BJ (cell line): ENCODE results near the gene MKKS. TPM values are rescaled to one million over a fixed set of nuclear protein-coding genes. Genes with fewer than 3 reads are reported as not detected.

ENCODE experiments used
- CTCF ChIA-PET: fragments of 350-600 bp; formaldehyde crosslinking; extraction: SDS; loops from one replicate; lab custom pipeline; 2021; ENCODE audit warnings: antibody characterized with exemption, inconsistent platforms; lab: Yijun Ruan, JAX
- POLR2A ChIA-PET: fragments of 300-600 bp; sonication (Branson Sonifier 250); formaldehyde crosslinking; extraction: SDS; loops from one replicate; lab custom pipeline; 2021; ENCODE audit warnings: antibody characterized with exemption; lab: Charles Lee
- DNase-seq: peaks from one replicate; pipeline ENCODE4 v3.0.0-alpha.2; 2011; ENCODE audit warnings: low read depth
- H3K27me3 ChIP-seq: 2 replicates; pipeline ENCODE4 v1.6.0; 2011; ENCODE audit warnings: low read length; ENCODE audit not compliant: control insufficient read depth, insufficient read depth
- H3K36me3 ChIP-seq: 2 replicates; pipeline ENCODE4 v1.5.1; 2011; ENCODE audit warnings: low read length; ENCODE audit not compliant: control insufficient read depth, insufficient read depth
- H3K4me3 ChIP-seq: 2 replicates; pipeline ENCODE4 v1.5.1; 2011; ENCODE audit warnings: low read depth, mild to moderate bottlenecking, control low read depth, low read length
- CTCF ChIP-seq: IDR thresholded peaks from 2 replicates; pipeline ENCODE4 v1.5.1; 2011; ENCODE audit warnings: low read depth, mild to moderate bottlenecking, control low read depth, inconsistent platforms, low read length, moderate library complexity; ENCODE audit not compliant: insufficient read depth
- polyA plus RNA-seq: library from polyadenylated mRNA; depleted of rRNA; stranded (reverse); fragments of >200 nt; gene quantifications from 2 replicates; pipeline ENCODE4 v1.2.3, GENCODE V29; 2011

Gene MKKS
- polyA plus RNA-seq, 1 experiment, result 8.0 TPM

GRCh38 chr20:10466325-10466724, 32.3 kb upstream of the MKKS start:
- H3K27me3 ChIP-seq, result no peaks in the 10 kb centered on the region
- ChIA-PET POLR2A (no interaction called here), CTCF (interaction anchor here (1.0 kb wide), 1 partner anchor 209 kb away, joined by 3 read pairs; no protein-coding TSS in a partner anchor)
- no peak for TF ChIP-seq CTCF
- H3K36me3 ChIP-seq, result no peaks in the 10 kb centered on the region
- DNase-seq, result no peak
- H3K4me3 ChIP-seq, result no peak overlapping the region

- no peak for TF ChIP-seq CTCF
- CTCF ChIA-PET, result interaction anchor here (0.6 kb wide), 1 partner anchor 607 kb away, joined by 3 read pairs; no protein-coding TSS in a partner anchor
- no peaks in the 10 kb centered on the region for H3K27me3 ChIP-seq
- DNase-seq, result no peak
- H3K4me3 ChIP-seq, result no peak overlapping the region
- POLR2A ChIA-PET, result no interaction called here
- H3K36me3 ChIP-seq, result no peaks in the 10 kb centered on the region
These were observed 31.1 kb upstream of the MKKS start for GRCh38 chr20:10465135-10465534.

- H3K27me3 ChIP-seq, result no peaks in the 10 kb centered on the region
- no peak for TF ChIP-seq CTCF
- POLR2A ChIA-PET, result no interaction called here
- no peak overlapping the region for H3K4me3 ChIP-seq
- no peak for DNase-seq
- CTCF ChIA-PET, result no interaction called here
- H3K36me3 ChIP-seq, result no peaks in the 10 kb centered on the region
These were observed 29.6 kb upstream of the MKKS start for GRCh38 chr20:10463622-10464021.

- POLR2A ChIA-PET, result no interaction called here
- TF ChIP-seq CTCF, result no peak
- Histone ChIP-seq H3K4me3 (no peak overlapping the region), H3K27me3 (no peaks in the 10 kb centered on the region), H3K36me3 (no peaks in the 10 kb centered on the region)
- DNase-seq, result no peak
- CTCF ChIA-PET, result no interaction called here
These were observed 28.5 kb upstream of the MKKS start for GRCh38 chr20:10462516-10462915.

- DNase-seq, result no peak
- Histone ChIP-seq H3K27me3 (no peaks in the 10 kb centered on the region), H3K4me3 (no peak overlapping the region), H3K36me3 (no peaks in the 10 kb centered on the region)
- TF ChIP-seq CTCF, result no peak
- ChIA-PET CTCF (no interaction called here), POLR2A (no interaction called here)
These were observed 27.5 kb upstream of the MKKS start for GRCh38 chr20:10461495-10461894.
